Heart left ventricle (tissue), 16 donors: ENCODE measurements around the gene IFT122. TPM values are rescaled to one million over a fixed set of nuclear protein-coding genes. Genes with fewer than 3 reads are reported as not detected.

Experiments used
- ATAC-seq, 4 donors: fragments of 200-7000 bp; cut with Tn5 transposase; one replicate each; pipeline ENCODE4 v1.9.1; 2020 to 2022; ENCODE audit warnings: moderate library complexity in 4 of 4, mild to moderate bottlenecking in 3 of 4, moderate number of reproducible peaks in 1 of 4
- DNase-seq, 5 donors: peaks; one replicate each; pipeline ENCODE4 v3.0.0-alpha.2; 2020
- H3K27ac ChIP-seq, 12 donors: fragments of 200-600 bp; sonication (generic) in 4 of 12; one replicate each; pipeline versions ENCODE4 v1.5.0 to v1.8.0; 2016 to 2022; ENCODE audit warnings: mild to moderate bottlenecking in 2 of 12
- H3K27me3 ChIP-seq, 9 donors: fragments of 200-600 bp; sonication (generic) in 2 of 9; one replicate each; pipeline versions ENCODE4 v1.5.1 to v1.8.0; 2016 to 2022; ENCODE audit warnings: mild to moderate bottlenecking in 3 of 9
- H3K36me3 ChIP-seq, 9 donors: fragments of 200-600 bp; sonication (generic) in 2 of 9; one replicate each; pipeline versions ENCODE4 v1.5.0 to v1.8.0; 2018 to 2022; ENCODE audit warnings: mild to moderate bottlenecking in 2 of 9
- H3K4me1 ChIP-seq, 12 donors: fragments of 200-600 bp; sonication (generic) in 4 of 12; one replicate each; pipeline versions ENCODE4 v1.5.0 to v1.8.0; 2016 to 2022; ENCODE audit warnings: mild to moderate bottlenecking in 3 of 12
- H3K4me3 ChIP-seq, 12 donors: fragments of 200-600 bp; sonication (generic) in 4 of 12; one replicate each; pipeline versions ENCODE4 v1.5.0 to v1.8.0; 2017 to 2022; ENCODE audit warnings: mild to moderate bottlenecking in 9 of 12, moderate library complexity in 4 of 12
- H3K9me3 ChIP-seq, 12 donors: fragments of 200-600 bp; sonication (generic) in 4 of 12; one replicate each; pipeline versions ENCODE4 v1.5.0 to v1.8.0; 2016 to 2022; ENCODE audit warnings: mild to moderate bottlenecking in 1 of 12
- POLR2A ChIP-seq, 2 donors: fragments of 450-650 bp; IDR thresholded peaks; one replicate each; pipeline ENCODE4 v1.6.1; 2017; ENCODE audit warnings: antibody characterized with exemption in 2 of 2, mild to moderate bottlenecking in 2 of 2, moderate library complexity in 2 of 2
- WGBS, 4 donors: extraction: QIAGEN DNeasy Blood & Tissue Kit in 2 of 4; methylation state at CpG; one replicate each; pipeline versions ENCODE4 v1.1.5 to v1.1.7; 2013 to 2018; 5-methylcytosine and 5-hydroxymethylcytosine counted together
- intact Hi-C, 10 donors: fragments of 100-400 bp; cut with DNase I; formaldehyde crosslinking; loops; one replicate each; pipeline versions ENCODE4 v1.11.1 to v1.14.2; 2022
- polyA plus RNA-seq, 2 donors: library from polyadenylated mRNA; stranded (reverse); fragments of 200-250 nt; gene quantifications; one replicate each; pipeline ENCODE4 v1.2.3, GENCODE V29; 2013
- total RNA-seq, 9 donors: library from RNA; depleted of rRNA in 2 of 9; stranded (reverse); fragments of >200 nt in 2 of 9; fragmentation: NEBNext Ultra II Directional in 3 of 9; extraction: Animal tissue kit (Norgen Biotek cat#: 25700) in 3 of 9; gene quantifications; one replicate each; pipeline versions ENCODE4 v1.1.0 to v1.2.4, GENCODE V29; 2016 to 2023
- TF ChIP-seq, protein P1 (sequence below), 12 donors: fragments of 200-600 bp; sonication (generic) in 4 of 12; IDR thresholded peaks; one replicate each; pipeline versions ENCODE4 v1.5.0 to v1.8.0; 2018 to 2022; ENCODE audit warnings: antibody characterized with exemption in 12 of 12, mild to moderate bottlenecking in 5 of 12
- donor health status: ischemic (EF 13 %, LVEDD 7.1; RV severe dilation, severe dysfunction).
- donor health status: healthy with polysubstance abuse.
- donor health status: DM: no; HTN: yes; CAD: no.
- donor health status: DM: no; HTN: no; CAD: no.
- donor health status: ischemic (EF 25% LVEDD 6.9; RV normal size, moderate dysfunction).
- donor health status: ischemic (EF 25% LVEDD 5.7; RV mildly dilated, moderate dysfunction).
- donor health status: healthy.
- donor health status: DM: yes; HTN: yes; CAD: no.
- donor health status: ischemic (EF 35%, LVEDD 5.7; RV mildly dilated, moderate dysfunction).
- donor health status: nonischemic (EF 11% LVEDD 7.7; RV severe dilation, severe dysfunction).
- donor health status: DM: yes; HTN: yes; CAD: no.
- donor health status: PGD.
- donor health status: ischemic (EF 29% LVEDD 5.4; RV normal size, mild dysfunction).
- donor health status: nonischemic (EF 23%, LVEDD 6.1; RV moderate dilation, normal function).

IFT122 gene
- total and polyA plus RNA-seq, 11 donors: 7.2 to 34.2 (median 16.6) TPM

GRCh38 chr3:129529436-129530210, 89.6 kb downstream of the IFT122 start:
- Histone ChIP-seq H3K4me3 (no peak overlapping the region), H3K9me3 (no peaks in the 10 kb centered on the region), H3K27me3 (no peaks in the 10 kb centered on the region), H3K36me3 (no peaks in the 10 kb centered on the region), H3K4me1 (peaks cover 0 to 27% (median 7%) of the 10 kb centered on the region in 12 donors), H3K27ac (no peak overlapping the region)
- no peak for ATAC-seq
- 70 to 78% (median 74%) methylated on average over 11 to 12 of the region's 12 CpGs for WGBS, 4 donors
- no peak for DNase-seq
- intact Hi-C loops: no loop called here
- TF ChIP-seq POLR2A (IDR thresholded peaks at IDR 0.05): no peak
- TF ChIP-seq, protein P1, sequence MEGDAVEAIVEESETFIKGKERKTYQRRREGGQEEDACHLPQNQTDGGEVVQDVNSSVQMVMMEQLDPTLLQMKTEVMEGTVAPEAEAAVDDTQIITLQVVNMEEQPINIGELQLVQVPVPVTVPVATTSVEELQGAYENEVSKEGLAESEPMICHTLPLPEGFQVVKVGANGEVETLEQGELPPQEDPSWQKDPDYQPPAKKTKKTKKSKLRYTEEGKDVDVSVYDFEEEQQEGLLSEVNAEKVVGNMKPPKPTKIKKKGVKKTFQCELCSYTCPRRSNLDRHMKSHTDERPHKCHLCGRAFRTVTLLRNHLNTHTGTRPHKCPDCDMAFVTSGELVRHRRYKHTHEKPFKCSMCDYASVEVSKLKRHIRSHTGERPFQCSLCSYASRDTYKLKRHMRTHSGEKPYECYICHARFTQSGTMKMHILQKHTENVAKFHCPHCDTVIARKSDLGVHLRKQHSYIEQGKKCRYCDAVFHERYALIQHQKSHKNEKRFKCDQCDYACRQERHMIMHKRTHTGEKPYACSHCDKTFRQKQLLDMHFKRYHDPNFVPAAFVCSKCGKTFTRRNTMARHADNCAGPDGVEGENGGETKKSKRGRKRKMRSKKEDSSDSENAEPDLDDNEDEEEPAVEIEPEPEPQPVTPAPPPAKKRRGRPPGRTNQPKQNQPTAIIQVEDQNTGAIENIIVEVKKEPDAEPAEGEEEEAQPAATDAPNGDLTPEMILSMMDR (IDR thresholded peaks at IDR 0.05): no peak

- intact Hi-C loops: no loop called here
- TF ChIP-seq POLR2A (IDR thresholded peaks at IDR 0.05): no peak
- TF ChIP-seq, protein P1 (IDR thresholded peaks at IDR 0.05): no peak
- H3K9me3 ChIP-seq: no peaks in the 10 kb centered on the region
- peak in 1 of 4 donors; percentile 10 for ATAC-seq
- H3K4me1 ChIP-seq: peaks cover 0 to 22% (median 7%) of the 10 kb centered on the region in 12 donors
- DNase-seq: no peak
- no peak overlapping the region for H3K27ac ChIP-seq
- H3K36me3 ChIP-seq: no peaks in the 10 kb centered on the region
- 48 to 60% (median 56%) methylated on average over 6 of the region's 6 CpGs for WGBS, 4 donors
- H3K27me3 ChIP-seq: no peaks in the 10 kb centered on the region
- H3K4me3 ChIP-seq: no peak overlapping the region
Observed at GRCh38 chr3:129530251-129530791, 90.3 kb downstream of the IFT122 start.

- TF ChIP-seq POLR2A (IDR thresholded peaks at IDR 0.05): no peak
- TF ChIP-seq, protein P1 (IDR thresholded peaks at IDR 0.05): no peak
- Histone ChIP-seq H3K4me3 (no peak overlapping the region), H3K27ac (no peak overlapping the region), H3K9me3 (no peaks in the 10 kb centered on the region), H3K27me3 (no peaks in the 10 kb centered on the region), H3K36me3 (no peaks in the 10 kb centered on the region), H3K4me1 (peaks cover 0 to 17% (median 7%) of the 10 kb centered on the region in 12 donors)
- ATAC-seq (no peak), DNase-seq (no peak)
- WGBS, 4 donors: 97 to 98% (median 97%) methylated on average over 13 of the region's 13 CpGs
- intact Hi-C loops: no loop called here
Observed at GRCh38 chr3:129530821-129531220, 90.8 kb downstream of the IFT122 start.

DNA sequence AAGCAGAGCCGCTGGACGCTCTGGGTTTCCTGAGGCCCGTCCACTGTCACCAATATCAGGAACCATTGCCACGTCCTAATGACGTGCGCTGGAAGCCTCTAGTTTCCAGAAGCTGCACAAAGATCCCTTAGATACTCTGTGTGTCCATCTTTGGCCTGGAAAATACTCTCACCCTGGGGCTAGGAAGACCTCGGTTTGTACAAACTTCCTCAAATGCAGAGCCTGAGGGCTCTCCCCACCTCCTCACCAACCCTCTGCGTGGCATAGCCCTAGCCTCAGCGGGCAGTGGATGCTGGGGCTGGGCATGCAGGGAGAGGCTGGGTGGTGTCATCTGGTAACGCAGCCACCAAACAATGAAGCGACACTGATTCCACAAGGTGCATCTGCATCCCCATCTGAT, 91.7 kb downstream of the IFT122 start:
- Histone ChIP-seq H3K27ac (no peak overlapping the region), H3K27me3 (no peaks in the 10 kb centered on the region), H3K4me1 (peaks cover 0 to 11% (median 7%) of the 10 kb centered on the region in 12 donors), H3K9me3 (no peaks in the 10 kb centered on the region), H3K36me3 (no peaks in the 10 kb centered on the region), H3K4me3 (no peak overlapping the region)
- 89 to 95% (median 93%) methylated on average over 9 to 11 of the region's 11 CpGs for WGBS, 4 donors
- ATAC-seq (no peak), DNase-seq (no peak)
- intact Hi-C loops: no loop called here
- no peak for TF ChIP-seq POLR2A (IDR thresholded peaks at IDR 0.05)
- TF ChIP-seq, protein P1 (IDR thresholded peaks at IDR 0.05): no peak
